T47D (cell line): ENCODE measurements around the gene DLL1.

Experiments
- DNase-seq, 2 experiments: peaks; one replicate each; pipeline versions ENCODE4 v3.0.0 to v3.0.0-alpha.2; 2011 to 2012; ENCODE audit warnings: low read depth in 1 of 2, low spot score in 1 of 2
- JUND ChIP-seq: IDR thresholded peaks from 2 replicates; pipeline ENCODE4 v1.6.1; 2012; ENCODE audit warnings: low read depth
- in situ Hi-C: cut with HindIII; loops from 2 replicates; pipeline ENCODE4 v1.10.0; 2016; ENCODE audit warnings: low sequenced_read_pairs, low pct_unique_long_range_greater_than_20kb

DLL1 gene

GRCh38 chr6:170293341-170294231 is 2.7 kb upstream of the DLL1 start:
- no peak for TF ChIP-seq JUND
- in situ Hi-C loops = no loop called here
- DNase-seq = no peak

GRCh38 chr6:170292407-170293158 is 1.7 kb upstream of the DLL1 start:
- no peak for TF ChIP-seq JUND
- in situ Hi-C loops = no loop called here
- peak; percentile 66 to 73 for DNase-seq

DNA sequence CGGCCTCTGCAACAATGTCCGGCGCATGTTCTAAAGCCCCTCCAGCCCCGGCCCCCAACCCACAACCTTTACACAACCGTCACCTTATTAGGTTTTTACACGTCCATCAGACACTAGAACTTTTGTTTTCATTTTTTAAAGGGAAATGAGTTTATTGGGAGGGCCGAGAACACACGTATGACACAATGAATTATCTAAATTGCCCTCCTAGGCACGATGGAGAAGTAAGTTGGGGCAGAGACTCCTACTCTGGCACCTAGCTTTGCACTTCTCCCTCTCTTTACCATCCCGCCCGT is 1.2 kb upstream of the DLL1 start:
- no peak for TF ChIP-seq JUND
- in situ Hi-C loops = no loop called here
- no peak for DNase-seq

DNA sequence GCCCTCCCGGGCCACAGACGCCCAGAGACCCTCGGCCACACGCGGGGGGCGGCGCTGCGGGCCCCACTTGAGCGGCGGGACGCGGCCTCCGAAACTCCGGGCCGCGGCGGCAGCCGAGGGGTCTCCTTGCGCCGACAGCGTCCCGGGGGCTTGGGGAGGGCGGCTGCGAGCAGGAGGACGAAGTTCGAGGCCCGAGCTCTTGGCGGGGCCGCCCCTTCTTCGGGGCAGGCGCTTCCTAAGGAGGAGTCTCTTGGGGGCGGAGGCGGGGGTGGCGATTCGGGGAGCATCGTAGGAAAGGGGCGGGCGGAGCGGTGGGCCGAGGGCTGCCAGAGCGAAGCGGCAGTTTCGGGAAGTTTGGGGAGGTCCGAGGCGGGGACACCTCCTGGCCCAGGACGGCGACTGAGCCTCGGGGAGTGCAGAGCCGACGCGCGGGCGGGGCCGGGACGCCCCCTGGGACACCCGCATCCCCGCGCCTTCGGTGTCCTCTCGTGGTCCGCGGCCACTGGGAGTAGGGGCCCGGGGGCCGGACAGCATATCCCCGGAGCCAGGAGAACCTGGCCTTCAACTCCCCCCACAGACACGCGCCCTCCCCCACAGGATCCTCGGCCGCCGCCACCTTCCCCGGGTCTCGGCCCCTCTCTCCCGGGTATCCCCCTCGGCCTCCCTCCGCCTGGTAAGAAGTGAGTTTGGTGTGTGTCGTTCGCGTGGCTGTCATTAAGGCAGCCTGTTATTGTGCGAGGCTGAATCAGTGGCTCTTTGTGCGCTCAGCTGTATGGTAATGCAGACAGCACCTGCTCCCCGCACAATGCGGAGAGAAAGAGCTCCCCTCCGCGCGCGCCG is 613 bp upstream of the DLL1 start:
- peak in 1 of 2 experiments; percentile 71 for DNase-seq
- in situ Hi-C loops = no loop called here
- TF ChIP-seq JUND = no peak

- in situ Hi-C loops = no loop called here
- no peak for DNase-seq
- TF ChIP-seq JUND = no peak
Measured at GRCh38 chr6:170289951-170290295, 955 bp downstream of the DLL1 start.

- in situ Hi-C loops = no loop called here
- no peak for DNase-seq
- TF ChIP-seq JUND = no peak
Measured at GRCh38 chr6:170289180-170289931, 1.5 kb downstream of the DLL1 start.

GRCh38 chr6:170288852-170289179 is 2.1 kb downstream of the DLL1 start:
- DNase-seq = no peak
- in situ Hi-C loops = no loop called here
- TF ChIP-seq JUND = no peak

DNA sequence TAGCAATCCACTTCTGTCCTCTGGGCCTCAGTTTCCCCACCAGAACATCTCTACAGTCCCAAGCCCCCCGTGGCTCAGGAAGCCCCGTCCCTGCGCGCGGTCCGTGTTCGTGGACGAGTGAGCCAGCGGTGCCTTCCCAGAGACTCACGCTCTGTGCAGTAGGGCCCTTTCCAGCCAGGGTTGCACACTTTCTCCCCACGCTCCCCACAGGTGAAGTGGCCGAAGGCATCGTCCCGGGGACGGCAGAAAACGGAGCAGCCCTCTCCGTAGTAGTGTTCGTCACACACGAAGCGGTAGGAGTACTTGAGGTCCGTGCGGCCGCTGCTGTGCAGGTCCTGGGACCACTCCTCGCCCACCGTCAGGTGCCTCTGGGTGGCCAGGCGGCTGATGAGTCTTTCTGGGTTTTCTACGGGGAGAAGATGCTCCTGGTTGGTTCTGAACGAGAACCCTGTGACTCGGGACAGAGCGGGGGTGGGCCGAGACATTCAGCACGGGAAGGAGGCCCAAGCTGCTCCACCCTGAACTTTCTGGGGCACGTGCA is 2.7 kb downstream of the DLL1 start:
- no peak for DNase-seq
- in situ Hi-C loops = no loop called here
- TF ChIP-seq JUND = no peak

DNA sequence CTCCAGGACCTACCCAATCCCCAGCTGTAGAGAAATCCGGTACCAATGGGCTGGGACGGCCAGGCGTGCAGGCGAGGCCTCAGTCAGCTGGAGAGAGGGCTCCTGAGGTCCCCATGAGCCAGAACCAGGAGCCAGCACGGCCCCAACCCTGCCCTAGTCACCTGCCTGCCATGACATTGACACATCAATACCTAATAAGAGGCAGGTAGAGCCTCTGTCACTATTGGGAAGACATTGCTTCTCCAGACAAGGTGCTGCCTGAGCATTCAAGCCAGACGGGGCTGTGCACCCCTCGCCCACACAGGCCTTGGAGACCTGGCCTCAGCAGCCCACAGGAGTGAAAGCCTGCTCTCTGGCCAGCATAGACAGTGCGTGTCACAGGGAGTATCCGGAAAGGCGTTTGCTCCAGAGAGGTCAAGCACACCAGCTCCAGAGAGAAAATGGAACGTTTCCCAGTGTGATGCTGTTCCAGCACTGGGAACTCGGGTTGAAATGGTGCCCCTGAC is 3.5 kb downstream of the DLL1 start:
- TF ChIP-seq JUND = no peak
- no peak for DNase-seq
- in situ Hi-C loops = no loop called here

- DNase-seq = no peak
- in situ Hi-C loops = no loop called here
- TF ChIP-seq JUND = no peak
Measured at GRCh38 chr6:170286934-170287265, 4.0 kb downstream of the DLL1 start.

GRCh38 chr6:170286246-170286933 is 4.5 kb downstream of the DLL1 start:
- TF ChIP-seq JUND = no peak
- DNase-seq = no peak
- in situ Hi-C loops = no loop called here
